NT2/D1 (cell line): ENCODE results near the gene ASCL2.
"Not testable (repeated sequence)": the region's sequence is repeated elsewhere in the genome, so short reads cannot be mapped to it uniquely, and the experiment has no call there.

Source experiments
- DNase-seq: peaks from one replicate; pipeline ENCODE4 v3.0.0-alpha.2; 2011; ENCODE audit warnings: low read depth, low spot score
- H3K27me3 ChIP-seq: 2 replicates; pipeline ENCODE4 v1.6.0; 2011; ENCODE audit warnings: mild to moderate bottlenecking; ENCODE audit not compliant: insufficient read length, insufficient read depth
- H3K36me3 ChIP-seq: 2 replicates; pipeline ENCODE4 v1.6.1; 2011; ENCODE audit warnings: mild to moderate bottlenecking, low read length, mixed read lengths; ENCODE audit not compliant: insufficient read depth, insufficient read length
- H3K4me1 ChIP-seq: 2 replicates; pipeline ENCODE4 v1.5.1; 2011; ENCODE audit not compliant: insufficient read depth, insufficient read length
- H3K4me3 ChIP-seq: 2 replicates; pipeline ENCODE4 v1.5.1; 2011; ENCODE audit warnings: low read depth; ENCODE audit not compliant: insufficient read length
- H3K9ac ChIP-seq: 2 replicates; pipeline ENCODE4 v1.6.0; 2011; ENCODE audit warnings: low read depth; ENCODE audit not compliant: insufficient read length
- H3K9me3 ChIP-seq: 2 replicates; pipeline ENCODE4 v1.5.1; 2011; ENCODE audit warnings: mild to moderate bottlenecking, low read length; ENCODE audit not compliant: insufficient read depth
- SUZ12 ChIP-seq: IDR thresholded peaks from 2 replicates; pipeline ENCODE4 v1.6.1; 2011; ENCODE audit not compliant: insufficient read length, insufficient read depth; ENCODE audit errors: extremely low read depth
- YY1 ChIP-seq: IDR thresholded peaks from 2 replicates; pipeline ENCODE4 v1.6.1; 2011; ENCODE audit not compliant: insufficient read length, insufficient read depth
- ZNF274 ChIP-seq: IDR thresholded peaks from 2 replicates; pipeline ENCODE4 v1.6.1; 2011; ENCODE audit warnings: mild to moderate bottlenecking, low read depth, low read length

ASCL2 gene

DNA sequence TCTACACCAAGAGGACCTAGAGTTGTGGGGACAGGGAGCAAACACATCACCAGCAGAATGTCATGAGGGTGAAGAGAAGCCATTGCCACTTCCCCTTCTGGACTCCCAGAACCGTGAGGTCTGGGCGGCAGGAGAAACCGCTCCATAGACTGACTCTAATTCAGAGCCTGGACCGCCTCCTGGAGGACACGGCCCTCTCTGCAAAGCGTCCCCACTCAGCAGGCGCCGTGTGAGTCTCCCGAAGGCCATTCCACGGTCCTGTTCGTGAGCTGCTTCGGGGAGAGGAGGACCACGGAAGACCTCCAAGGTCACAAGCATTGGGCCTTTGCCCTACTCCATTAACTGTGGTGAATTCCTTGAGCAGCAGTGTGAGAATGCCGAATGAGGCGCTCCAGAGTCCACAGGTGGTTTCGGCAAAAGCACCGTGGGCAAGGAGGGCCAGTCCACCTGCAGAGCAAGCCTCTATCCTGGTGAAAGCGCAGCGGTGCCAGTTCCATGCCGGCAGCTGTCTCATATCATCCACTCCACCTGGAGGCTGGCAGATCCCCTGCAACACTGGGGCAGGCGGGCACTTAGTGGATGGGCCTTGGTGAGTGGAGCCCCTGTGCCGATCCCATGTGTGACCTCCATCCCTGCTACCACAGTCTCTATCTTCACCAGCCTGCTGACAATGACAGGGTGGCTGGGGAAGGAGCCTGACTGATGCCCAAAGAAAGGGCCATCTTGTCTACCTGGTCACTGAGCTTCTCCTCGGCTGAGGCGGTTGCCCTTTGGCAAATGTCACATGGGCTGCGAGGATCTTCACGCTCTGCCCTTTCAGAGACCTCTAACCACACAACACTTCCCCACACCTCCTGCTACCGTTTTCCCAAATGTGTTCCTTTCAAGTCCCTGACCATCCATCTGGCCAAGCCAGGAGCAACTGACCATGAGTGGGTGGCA, 23.9 kb upstream of the ASCL2 start:
- DNase-seq = no peak
- no peak for TF ChIP-seq SUZ12
- no peak for TF ChIP-seq YY1
- no peak for TF ChIP-seq ZNF274
- peaks cover 13% of the 10 kb centered on the region for H3K4me1 ChIP-seq
- peaks cover 4% of the 10 kb centered on the region for H3K27me3 ChIP-seq
- no peak overlapping the region for H3K4me3 ChIP-seq
- H3K9ac ChIP-seq = no peak overlapping the region
- H3K9me3 ChIP-seq = no peaks in the 10 kb centered on the region
- H3K36me3 ChIP-seq = no peaks in the 10 kb centered on the region

DNA sequence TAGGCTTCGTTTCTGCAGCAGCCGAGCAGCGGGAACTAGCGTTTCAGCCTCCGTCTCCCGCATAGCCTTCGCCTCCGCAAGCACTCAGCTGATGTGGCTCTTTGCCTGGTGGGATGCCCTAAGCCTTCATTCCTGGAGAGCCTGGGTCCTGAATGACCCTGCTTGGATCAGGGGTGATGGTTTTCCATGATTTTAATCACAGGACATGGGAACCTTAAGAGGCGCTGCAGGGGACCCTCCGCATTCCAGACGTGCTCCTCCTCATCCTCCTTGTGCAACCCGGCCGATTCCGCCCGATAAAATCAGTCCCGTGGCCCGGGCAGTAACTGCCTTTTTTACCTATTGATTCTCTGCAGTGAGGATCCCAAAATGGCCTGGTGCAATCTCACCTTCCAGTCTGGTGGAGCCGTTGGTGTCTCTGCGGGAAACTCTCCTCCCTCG, 23.2 kb upstream of the ASCL2 start:
- peaks cover 4% of the 10 kb centered on the region for H3K27me3 ChIP-seq
- H3K36me3 ChIP-seq = no peaks in the 10 kb centered on the region
- H3K4me1 ChIP-seq = peaks cover 12% of the 10 kb centered on the region
- H3K9ac ChIP-seq = no peak overlapping the region
- no peak for TF ChIP-seq SUZ12
- TF ChIP-seq YY1 = no peak
- TF ChIP-seq ZNF274 = no peak
- H3K9me3 ChIP-seq = no peaks in the 10 kb centered on the region
- no peak for DNase-seq
- no peak overlapping the region for H3K4me3 ChIP-seq

DNA sequence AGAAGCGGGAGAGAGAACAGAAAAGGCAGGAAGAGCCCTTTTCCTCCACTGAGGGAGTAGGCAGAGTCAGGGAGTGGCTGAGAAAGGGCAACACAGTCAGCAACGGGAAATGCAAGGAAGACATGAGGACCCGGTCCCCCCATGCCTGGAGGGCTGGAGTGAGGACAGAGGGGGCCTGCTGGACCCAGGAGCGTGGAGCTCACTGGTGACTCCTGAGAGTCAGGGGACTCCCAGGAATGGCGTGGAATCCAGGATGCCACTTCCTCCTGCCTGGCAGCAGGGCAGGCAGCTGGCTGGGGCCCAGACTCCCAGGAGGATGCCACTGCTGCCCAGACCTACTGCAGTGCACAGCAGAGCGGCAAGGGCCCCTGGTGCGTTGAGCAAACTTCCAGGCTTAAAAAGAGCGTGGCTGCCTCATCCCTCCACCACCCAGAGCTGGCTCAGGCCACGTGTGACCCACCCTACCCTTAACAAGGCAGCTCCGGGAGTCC, 20.0 kb upstream of the ASCL2 start:
- Histone ChIP-seq H3K4me3 (no peak overlapping the region), H3K4me1 (peaks cover 12% of the 10 kb centered on the region), H3K9ac (no peak overlapping the region), H3K36me3 (no peaks in the 10 kb centered on the region), H3K27me3 (peaks cover 4% of the 10 kb centered on the region), H3K9me3 (no peaks in the 10 kb centered on the region)
- no peak for DNase-seq
- no peak for TF ChIP-seq SUZ12
- no peak for TF ChIP-seq YY1
- TF ChIP-seq ZNF274 = no peak

DNA sequence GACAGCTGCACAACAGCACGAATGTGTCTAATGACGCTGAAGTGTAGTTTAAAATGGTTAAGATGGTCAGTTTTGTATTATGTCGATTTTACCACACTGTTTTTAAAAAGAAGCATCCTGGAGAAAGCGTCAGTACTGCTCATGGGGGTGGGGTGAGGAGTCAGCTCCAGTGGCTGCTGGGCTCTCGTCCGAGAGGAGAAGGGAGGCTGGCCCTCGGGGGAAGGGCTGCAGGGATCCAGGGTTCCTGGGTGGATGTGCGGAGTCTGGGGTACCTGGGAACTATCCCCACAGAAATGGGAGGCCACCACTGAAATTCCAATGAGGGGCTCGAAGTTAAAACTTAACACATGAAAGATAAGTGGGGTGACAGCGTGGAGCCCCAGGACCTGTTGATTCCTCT, 19.5 kb upstream of the ASCL2 start:
- TF ChIP-seq SUZ12 = no peak
- no peak for TF ChIP-seq ZNF274
- Histone ChIP-seq H3K9ac (no peak overlapping the region), H3K9me3 (no peaks in the 10 kb centered on the region), H3K4me3 (no peak overlapping the region), H3K36me3 (no peaks in the 10 kb centered on the region), H3K27me3 (peaks cover 4% of the 10 kb centered on the region), H3K4me1 (peaks cover 12% of the 10 kb centered on the region)
- DNase-seq = no peak

DNA sequence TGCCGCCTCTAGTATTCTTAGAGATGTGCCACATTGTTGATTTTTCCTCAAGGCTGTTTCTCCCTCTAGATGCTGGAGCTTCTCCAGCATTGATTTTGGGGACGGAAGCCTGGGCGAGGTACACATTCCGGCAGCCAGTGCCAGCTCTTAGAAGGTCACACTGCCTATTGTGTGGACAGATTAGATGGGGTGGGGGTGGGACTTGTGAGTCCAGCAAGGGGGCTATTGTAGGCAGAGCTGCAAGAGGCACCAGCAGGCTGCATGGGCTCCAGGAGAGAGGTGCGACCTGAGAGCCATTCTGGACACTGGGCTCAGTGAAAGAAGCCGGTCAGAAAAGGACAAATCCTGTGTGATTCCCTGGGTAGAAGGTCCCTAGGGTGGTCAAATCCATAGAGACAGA, 19.0 kb upstream of the ASCL2 start:
- TF ChIP-seq SUZ12 (no peak), YY1 (no peak), ZNF274 (no peak)
- Histone ChIP-seq H3K4me1 (peaks cover 12% of the 10 kb centered on the region), H3K4me3 (no peak overlapping the region), H3K9ac (no peak overlapping the region), H3K9me3 (no peaks in the 10 kb centered on the region), H3K27me3 (peaks cover 4% of the 10 kb centered on the region), H3K36me3 (no peaks in the 10 kb centered on the region)
- no peak for DNase-seq

DNA sequence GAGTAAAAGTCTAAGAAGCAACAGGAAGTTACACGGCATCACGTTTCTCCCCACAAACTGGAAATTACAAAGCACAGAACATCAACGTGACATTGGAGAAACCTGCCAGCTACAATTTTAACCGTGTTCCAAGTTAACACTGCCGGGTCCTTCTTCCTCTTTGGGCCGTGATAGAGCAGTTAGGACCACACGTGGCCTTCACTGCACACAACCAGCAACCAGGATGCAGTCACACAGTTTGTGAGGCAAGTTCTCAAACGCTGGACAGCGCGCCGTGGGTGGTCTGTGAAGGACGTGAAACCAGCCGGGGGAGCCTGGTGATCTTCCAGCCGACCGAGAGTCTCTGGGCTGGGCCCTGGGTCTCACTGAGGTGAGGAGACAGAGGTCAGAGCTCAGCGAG, 16.7 kb upstream of the ASCL2 start:
- no peaks in the 10 kb centered on the region for H3K27me3 ChIP-seq
- TF ChIP-seq SUZ12 (no peak), YY1 (no peak), ZNF274 (no peak)
- H3K9ac ChIP-seq = no peak overlapping the region
- DNase-seq = no peak
- H3K9me3 ChIP-seq = peaks cover 12% of the 10 kb centered on the region; the same call in 1 of the 2 replicates
- H3K4me3 ChIP-seq = no peak overlapping the region
- peaks cover 12% of the 10 kb centered on the region for H3K4me1 ChIP-seq
- no peaks in the 10 kb centered on the region for H3K36me3 ChIP-seq

DNA sequence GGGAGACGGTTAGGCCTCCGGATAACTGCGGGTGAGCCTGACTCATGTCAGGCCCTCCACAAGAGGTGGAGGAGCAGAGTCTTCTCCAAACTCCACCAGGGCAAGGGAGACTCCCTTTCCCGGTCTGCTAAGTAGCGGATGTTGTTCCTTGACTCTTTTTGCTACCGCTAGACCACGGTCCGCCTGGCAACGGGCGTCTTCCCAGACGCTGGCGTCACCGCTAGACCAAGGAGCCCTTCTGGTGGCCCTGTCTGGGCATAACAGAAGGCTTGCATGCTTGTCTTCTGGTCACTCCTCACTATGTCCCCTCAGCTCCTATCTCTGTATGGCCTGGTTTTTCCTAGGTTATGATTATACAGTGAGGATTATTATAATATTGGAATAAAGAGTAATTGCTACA, 16.0 kb upstream of the ASCL2 start:
- Histone ChIP-seq H3K9me3 (peaks cover 12% of the 10 kb centered on the region; the same call in 1 of the 2 replicates), H3K4me1 (peaks cover 12% of the 10 kb centered on the region)
- not testable (repeated sequence) for H3K36me3 ChIP-seq, H3K4me3 ChIP-seq, DNase-seq, H3K27me3 ChIP-seq, H3K9ac ChIP-seq
